HepG2 (cell line): ENCODE results near the gene NINJ2. TPM values are rescaled to one million over a fixed set of nuclear protein-coding genes. Genes with fewer than 3 reads are reported as not detected.

Source experiments
- ATAC-seq: fragments of 200-7000 bp; cut with Tn5 transposase; 3 replicates; pipeline ENCODE4 v1.9.1; 2020; ENCODE audit warnings: mild to moderate bottlenecking, moderate library complexity
- BruUV-seq: library from RNA; stranded (reverse); fragments of 400-500 nt; replicated peaks from 2 replicates; lab custom pipeline; 2021; lab: Mats Ljungman, UMichigan
- CTCF ChIA-PET: fragments of 300-600 bp; formaldehyde crosslinking; extraction: SDS; loops from one replicate; lab custom pipeline; 2021; ENCODE audit warnings: low total read pairs, inconsistent platforms, low intra/inter-chr PET ratio; lab: Yijun Ruan, JAX
- POLR2A ChIA-PET: fragments of 350-600 bp; sonication (Branson Sonifier 250); formaldehyde crosslinking; loops from one replicate; lab custom pipeline; 2020; ENCODE audit warnings: antibody characterized with exemption, inconsistent platforms; lab: Yijun Ruan, JAX
- DNase-seq: peaks from one replicate; pipeline ENCODE4 v3.0.0-alpha.2; 2015; ENCODE audit warnings: low spot score
- FAIRE-seq: peaks from 3 replicates; lab custom pipeline; 2011; peaks lifted over from hg19 to GRCh38; lab: Jason Lieb, UNC
- H2AFZ ChIP-seq: one replicate; pipeline ENCODE4 v1.6.1; 2011; ENCODE audit warnings: low read length, inconsistent platforms
- H3K27ac ChIP-seq: fragments of 300-600 bp; 3 replicates; pipeline ENCODE4 v1.8.0; 2011; ENCODE audit warnings: mixed run types, mild to moderate bottlenecking, mixed read lengths, low read length, inconsistent platforms; ENCODE audit not compliant: insufficient read depth; ENCODE audit errors: extremely low read length
- H3K27me3 ChIP-seq, 2 experiments: fragments of 200-600 bp in 1 of 2; 2 replicates in 1 of 2; 3 replicates in 1 of 2; pipeline versions ENCODE4 v1.6.0 to v1.8.0; 2011; ENCODE audit warnings: low read length in 2 of 2, mild to moderate bottlenecking in 2 of 2, moderate library complexity in 2 of 2, inconsistent platforms in 1 of 2; ENCODE audit not compliant: insufficient read depth in 2 of 2, control insufficient read depth in 1 of 2
- H3K36me3 ChIP-seq, 2 experiments: fragments of 200-600 bp in 1 of 2; replicated peaks in 1 of 2; 2 replicates in 1 of 2; 3 replicates in 1 of 2; pipeline versions ENCODE4 v1.5.1 to v1.8.0; 2011; ENCODE audit warnings: low read length in 2 of 2, inconsistent platforms in 1 of 2; ENCODE audit not compliant: insufficient read depth in 2 of 2, control insufficient read depth in 1 of 2
- H3K4me1 ChIP-seq: 2 replicates; pipeline ENCODE4 v1.5.1; 2012; ENCODE audit warnings: low read length, inconsistent platforms; ENCODE audit not compliant: insufficient read depth
- H3K4me2 ChIP-seq: 2 replicates; pipeline ENCODE4 v1.6.0; 2011; ENCODE audit warnings: low read depth, low read length, inconsistent platforms
- H3K4me3 ChIP-seq, 3 experiments: fragments of 200-600 bp in 1 of 3; sonication (generic), shearing (Covaris generic) in 1 of 3; replicated peaks in 1 of 3; 2 replicates each; pipeline ENCODE4 v1.5.1; 2011 to 2016; ENCODE audit warnings: low read length in 3 of 3, inconsistent platforms in 2 of 3, low read depth in 2 of 3, mild to moderate bottlenecking in 2 of 3, control low read depth in 1 of 3, mixed read lengths in 1 of 3; ENCODE audit not compliant: insufficient read depth in 1 of 3
- H3K79me2 ChIP-seq: one replicate; pipeline ENCODE4 v1.6.1; 2011; ENCODE audit warnings: low read length, inconsistent platforms; ENCODE audit not compliant: insufficient read depth
- H3K9ac ChIP-seq: 2 replicates; pipeline ENCODE4 v1.6.0; 2011; ENCODE audit warnings: mild to moderate bottlenecking, low read depth, low read length, inconsistent platforms; ENCODE audit not compliant: insufficient read depth
- H3K9me3 ChIP-seq: 2 replicates; pipeline ENCODE4 v1.5.1; 2012; ENCODE audit warnings: mild to moderate bottlenecking, low read length
- H4K20me1 ChIP-seq: 2 replicates; pipeline ENCODE4 v1.6.0; 2011; ENCODE audit warnings: inconsistent platforms, mild to moderate bottlenecking, low read length, moderate library complexity; ENCODE audit not compliant: insufficient read depth
- CSRNP2 ChIP-seq: sonication (generic); formaldehyde crosslinking; conservative IDR thresholded peaks from 2 replicates; pipeline ENCODE4 v1.8.0; 2022; ENCODE audit warnings: low read depth, missing genetic modification reagents
- HIC2 ChIP-seq: sonication (generic); formaldehyde crosslinking; IDR thresholded peaks from 2 replicates; pipeline ENCODE4 v1.9.0; 2022; ENCODE audit warnings: low read depth, missing genetic modification reagents
- KDM4B ChIP-seq: sonication (generic); formaldehyde crosslinking; IDR thresholded peaks from 2 replicates; pipeline ENCODE4 v1.4.0; 2020; ENCODE audit warnings: missing genetic modification reagents
- TBX3 ChIP-seq: fragments of 450-650 bp; IDR thresholded peaks from 2 replicates; pipeline ENCODE4 v1.6.1; 2017; ENCODE audit warnings: antibody characterized with exemption, mild to moderate bottlenecking, inconsistent platforms, borderline replicate concordance
- XBP1 ChIP-seq: sonication (generic); formaldehyde crosslinking; IDR thresholded peaks from 2 replicates; pipeline ENCODE4 v1.5.0; 2020; ENCODE audit warnings: missing genetic modification reagents
- ZNF180 ChIP-seq: sonication (generic); formaldehyde crosslinking; IDR thresholded peaks from 2 replicates; pipeline ENCODE4 v1.4.0; 2020; ENCODE audit warnings: low read depth, missing genetic modification reagents, borderline replicate concordance
- ZNF253 ChIP-seq: sonication (generic); formaldehyde crosslinking; IDR thresholded peaks from 2 replicates; pipeline ENCODE4 v1.8.0; 2022; ENCODE audit warnings: mild to moderate bottlenecking, missing genetic modification reagents, borderline replicate concordance
- ZNF33A ChIP-seq: sonication (generic); formaldehyde crosslinking; IDR thresholded peaks from 2 replicates; pipeline ENCODE4 v1.5.1; 2020; ENCODE audit warnings: missing genetic modification reagents, mild to moderate bottlenecking, moderate library complexity, borderline replicate concordance
- ZNF432 ChIP-seq: sonication (generic); formaldehyde crosslinking; IDR thresholded peaks from 2 replicates; pipeline ENCODE4 v1.5.0; 2020; ENCODE audit warnings: missing genetic modification reagents, mild to moderate bottlenecking, borderline replicate concordance
- ZZZ3 ChIP-seq: sonication (generic); formaldehyde crosslinking; IDR thresholded peaks from 2 replicates; pipeline ENCODE4 v1.4.0; 2020; ENCODE audit warnings: missing genetic modification reagents, mild to moderate bottlenecking, borderline replicate concordance
- WGBS: methylation state at CpG from one replicate; pipeline ENCODE4 v1.1.6; 2017; ENCODE audit warnings: low lambda C conversion rate; 5-methylcytosine and 5-hydroxymethylcytosine counted together
- in situ Hi-C: cut with HindIII; loops from 2 replicates; pipeline ENCODE4 v1.10.0; 2017; ENCODE audit warnings: low pct_unique_long_range_greater_than_20kb; ENCODE audit not compliant: extremely low pct_ligation_motif_present
- intact Hi-C: fragments of 100-400 bp; cut with micrococcal nuclease; formaldehyde crosslinking; loops from one replicate; pipeline ENCODE4 v1.10.0; 2022; ENCODE audit not compliant: unreplicated experiment
- polyA plus RNA-seq, 8 experiments: library from polyadenylated mRNA; depleted of rRNA in 3 of 8; stranded (reverse) in 7 of 8; unstranded in 1 of 8; fragments of >200 nt; fragmentation: Illumina TruSeq in 4 of 8; extraction: Trizol in 4 of 8; gene quantifications; 2 replicates each; pipeline versions ENCODE4 v1.2.1 to v1.2.3, GENCODE V29; 2011 to 2016; ENCODE audit warnings: low read depth in 4 of 8, missing spikeins in 1 of 8, mixed read lengths in 1 of 8; ENCODE audit not compliant: insufficient read depth in 1 of 8
- total RNA-seq, 5 experiments: library from RNA; depleted of rRNA; stranded (reverse); fragments of >200 nt; fragmentation: Illumina TruSeq; extraction: Trizol; gene quantifications; 2 replicates each; pipeline ENCODE4 v1.2.3, GENCODE V29; 2016; ENCODE audit warnings: low read depth in 1 of 5
- TF ChIP-seq, protein P1 (sequence below): sonication (generic); formaldehyde crosslinking; IDR thresholded peaks from 2 replicates; pipeline ENCODE4 v1.8.1; 2023; ENCODE audit warnings: mild to moderate bottlenecking, moderate library complexity, missing genetic modification reagents

The NINJ2 gene
- total and polyA plus RNA-seq, 2 of the 13 experiments (the other 11 are each of a cell fraction or from before 2014, with no cell fraction given), result 0.62 to 3.8 TPM

GRCh38 chr12:675562-675961, 12.3 kb upstream of the NINJ2 start:
- Histone ChIP-seq H3K9me3 (no peaks in the 10 kb centered on the region), H3K9ac (no peak overlapping the region), H2AFZ (no peak overlapping the region), H3K4me3 (no peak overlapping the region), H3K36me3 (no peaks in the 10 kb centered on the region), H3K27me3 (0 out of 5 replicates have a peak, but pooled peaks cover 0 to 2% of the 10 kb centered on the region in 2 experiments), H4K20me1 (no peaks in the 10 kb centered on the region), H3K4me2 (no peak overlapping the region), H3K4me1 (peaks cover 26% of the 10 kb centered on the region), H3K27ac (no peak overlapping the region), H3K79me2 (no peaks in the 10 kb centered on the region)
- no peak for FAIRE-seq
- BruUV-seq, result no TSS peak
- ChIA-PET POLR2A (no interaction called here), CTCF (no interaction called here)
- DNase-seq, result no peak
- intact Hi-C loops, result loop anchor here (5.0 kb wide), 1 partner anchor 63 kb away; no protein-coding TSS in a partner anchor
- in situ Hi-C loops, result no loop called here
- 87% methylated on average over 4 of the region's 4 CpGs for WGBS
- no peak for ATAC-seq
- TF ChIP-seq ZNF432 (CRISPR knock-in tag) (no peak), ZNF180 (CRISPR knock-in tag) (no peak), ZNF33A (no peak), ZNF253 (CRISPR knock-in tag) (no peak), HIC2 (CRISPR knock-in tag) (no peak), KDM4B (CRISPR knock-in tag) (no peak), CSRNP2 (CRISPR knock-in tag) (no peak), TBX3 (no peak), ZZZ3 (CRISPR knock-in tag) (no peak), XBP1 (CRISPR knock-in tag) (no peak)
- TF ChIP-seq, protein P1, sequence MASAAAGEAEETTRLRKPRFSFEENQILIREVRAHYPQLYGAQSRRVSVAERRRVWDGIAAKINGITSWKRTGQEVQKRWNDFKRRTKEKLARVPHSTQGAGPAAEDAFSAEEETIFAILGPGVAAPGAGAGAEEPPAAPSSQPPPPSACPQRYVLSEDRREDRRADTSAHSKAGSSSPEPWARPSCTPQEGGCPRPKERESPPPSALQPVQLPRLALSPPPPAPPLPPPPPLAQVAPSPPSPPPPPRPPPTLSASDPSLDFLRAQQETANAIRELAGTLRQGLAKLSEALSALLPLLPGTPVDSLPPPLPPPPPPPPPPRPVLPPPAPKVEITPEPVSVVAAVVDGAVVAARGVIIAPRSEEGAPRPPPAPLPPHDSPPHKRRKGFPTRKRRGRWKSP (CRISPR knock-in tag), result no peak
